Fibroblast of peridontal ligament (primary cell): ENCODE results near the gene ZRANB3.

Experiments used
- DNase-seq: peaks from one replicate; pipeline ENCODE4 v3.0.0-alpha.2; 2010; ENCODE audit errors: extremely low read depth

The ZRANB3 gene

GRCh38 chr2:135252805-135253458 is 278.1 kb downstream of the ZRANB3 start:
- no peak for DNase-seq

- DNase-seq: no peak
These were observed 282.4 kb downstream of the ZRANB3 start for GRCh38 chr2:135248611-135249010.

- DNase-seq: no peak
These were observed 284.2 kb downstream of the ZRANB3 start for GRCh38 chr2:135246711-135247270.

GRCh38 chr2:135245071-135245470 is 285.9 kb downstream of the ZRANB3 start:
- DNase-seq: peak; percentile 36

GRCh38 chr2:135238651-135239050 is 292.4 kb downstream of the ZRANB3 start:
- DNase-seq: no peak

GRCh38 chr2:135230150-135230549 is 300.9 kb downstream of the ZRANB3 start:
- DNase-seq: no peak

GRCh38 chr2:135227386-135227785 is 303.6 kb downstream of the ZRANB3 start:
- peak; percentile 73 for DNase-seq

- DNase-seq: peak; percentile 88
These were observed 304.1 kb downstream of the ZRANB3 start for GRCh38 chr2:135226961-135227360.

GRCh38 chr2:135225781-135226180 is 305.2 kb downstream of the ZRANB3 start:
- peak; percentile 73 for DNase-seq

GRCh38 chr2:135219226-135219625 is 311.8 kb downstream of the ZRANB3 start:
- DNase-seq: no peak

GRCh38 chr2:135218426-135218825 is 312.6 kb downstream of the ZRANB3 start:
- DNase-seq: no peak

- DNase-seq: peak; percentile 29
These were observed 318.3 kb downstream of the ZRANB3 start for GRCh38 chr2:135212757-135213156.

GRCh38 chr2:135208016-135208415 is 323.0 kb downstream of the ZRANB3 start:
- DNase-seq: no peak

- DNase-seq: no peak
These were observed 327.1 kb downstream of the ZRANB3 start for GRCh38 chr2:135203944-135204343.

GRCh38 chr2:135202751-135203150 is 328.3 kb downstream of the ZRANB3 start:
- peak; percentile 28 for DNase-seq

GRCh38 chr2:135198481-135198880 is 332.5 kb downstream of the ZRANB3 start:
- DNase-seq: no peak

- no peak for DNase-seq
These were observed 340.2 kb downstream of the ZRANB3 start for GRCh38 chr2:135190799-135191198.

- no peak for DNase-seq
These were observed 341.9 kb downstream of the ZRANB3 start for GRCh38 chr2:135189148-135189547.

GRCh38 chr2:135187270-135187669 is 343.7 kb downstream of the ZRANB3 start:
- DNase-seq: no peak

GRCh38 chr2:135186054-135186453 is 345.0 kb downstream of the ZRANB3 start:
- no peak for DNase-seq

GRCh38 chr2:135183822-135184221 is 347.2 kb downstream of the ZRANB3 start:
- DNase-seq: no peak

- no peak for DNase-seq
These were observed 348.4 kb downstream of the ZRANB3 start for GRCh38 chr2:135182601-135183000.

GRCh38 chr2:135182190-135182589 is 348.8 kb downstream of the ZRANB3 start:
- no peak for DNase-seq

- no peak for DNase-seq
These were observed 351.3 kb downstream of the ZRANB3 start for GRCh38 chr2:135179689-135180088.
